HG03520 (cell line): ENCODE data around the gene TEX22.

Source experiments
- ATAC-seq: cut with Tn5 transposase; IDR thresholded peaks from one replicate; pipeline ENCODE4 v1.9.1; 2021; ENCODE audit warnings: mild to moderate bottlenecking, moderate library complexity; ENCODE audit not compliant: unreplicated experiment

Gene TEX22

DNA sequence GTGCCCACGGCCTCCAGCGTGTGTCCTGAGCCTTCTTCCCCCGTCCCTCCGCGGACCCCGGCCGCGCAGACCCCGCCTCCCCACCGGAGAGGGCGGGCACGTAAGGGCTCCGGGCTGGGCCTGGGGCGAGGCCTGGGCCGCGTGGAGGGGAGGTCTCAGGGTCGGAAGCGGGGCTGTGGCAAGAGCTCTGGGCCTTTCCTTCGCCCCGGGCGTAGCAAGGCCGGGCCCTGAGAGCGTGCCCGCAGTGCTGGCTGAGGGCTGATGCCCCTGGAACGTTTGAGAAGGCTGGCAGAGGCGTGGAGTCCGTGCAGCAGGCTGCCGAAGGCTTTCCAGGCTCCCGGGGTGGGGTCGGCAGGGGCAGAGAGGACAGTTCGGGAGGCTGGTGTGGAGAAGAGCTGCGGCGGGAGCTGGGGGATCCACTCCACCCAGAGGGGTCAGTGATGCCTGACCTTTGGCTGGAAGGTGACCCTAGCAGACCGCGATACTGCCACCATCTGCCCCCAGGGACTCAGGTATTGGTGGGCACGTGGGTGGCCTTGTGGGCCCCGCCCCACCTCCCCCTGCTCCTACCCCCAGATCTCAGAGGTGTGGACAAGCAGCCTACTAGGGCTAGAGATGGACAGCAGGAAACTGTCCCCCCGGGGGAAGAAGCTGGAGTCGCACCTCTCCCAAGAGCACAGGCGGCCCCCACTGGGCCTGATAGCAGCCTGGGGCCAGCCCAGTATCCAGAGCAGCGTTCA, 558 bp downstream of the TEX22 start:
- peak; percentile 32 for ATAC-seq

DNA sequence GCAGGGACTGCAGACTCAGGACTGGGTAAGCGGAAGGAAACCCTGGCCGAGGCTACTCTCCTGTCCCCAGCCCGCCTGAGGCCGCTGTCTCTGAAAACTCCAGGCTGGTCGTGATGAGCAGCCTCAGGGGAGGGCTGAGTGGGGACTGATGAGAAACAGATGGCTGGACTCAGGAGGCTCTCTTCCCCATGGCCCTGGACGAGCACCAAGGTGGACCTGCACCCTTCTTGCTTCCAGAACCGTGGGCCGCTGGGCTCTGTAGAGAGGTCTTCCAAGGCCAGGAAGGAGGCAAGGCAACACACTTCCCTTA, 1.1 kb downstream of the TEX22 start:
- no peak for ATAC-seq

DNA sequence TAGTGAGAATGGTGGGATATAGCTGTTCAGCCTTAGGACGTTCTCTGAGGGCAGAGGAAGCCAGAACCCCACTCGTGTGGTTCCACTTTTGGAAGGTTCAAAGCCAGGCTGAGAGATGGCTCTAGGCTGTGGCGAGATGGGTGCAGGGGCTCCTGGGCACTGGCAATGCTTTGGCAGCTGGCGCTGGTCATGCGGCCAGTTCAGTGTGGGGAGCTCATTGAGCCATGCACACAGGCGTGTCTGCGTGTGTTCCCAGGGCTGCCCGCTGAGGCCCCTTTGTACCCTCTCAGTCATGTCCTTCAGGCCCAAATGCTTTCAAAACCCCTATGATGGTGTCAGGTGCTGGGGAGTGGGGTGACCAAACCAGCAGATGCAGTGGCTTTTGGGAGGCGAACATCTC, 1.7 kb downstream of the TEX22 start:
- no peak for ATAC-seq

- ATAC-seq, result no peak
These were observed 3.4 kb downstream of the TEX22 start for GRCh38 chr14:105401699-105402098.

GRCh38 chr14:105408592-105408991, 10.3 kb downstream of the TEX22 start:
- ATAC-seq, result no peak

DNA sequence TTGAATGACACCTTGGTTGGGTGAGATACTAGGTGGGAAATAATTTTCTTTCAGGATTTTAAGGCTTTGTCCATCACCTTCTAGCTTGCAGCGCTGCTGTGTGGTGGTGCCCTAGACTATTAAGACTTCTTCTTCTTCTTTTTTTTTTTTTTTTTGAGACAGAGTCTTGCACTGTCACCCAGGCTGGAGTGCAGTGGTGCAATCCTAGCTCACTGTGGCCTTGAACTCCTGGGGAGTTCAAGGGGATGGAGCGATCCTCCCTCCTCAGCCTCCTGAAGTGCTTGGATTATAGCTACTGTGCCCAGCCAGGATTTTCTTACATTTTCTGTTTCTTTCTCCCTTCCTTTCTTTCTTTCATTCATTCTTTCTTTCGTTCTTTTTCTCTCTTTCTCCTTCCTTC, 11.0 kb downstream of the TEX22 start:
- ATAC-seq, result no peak

GRCh38 chr14:105410642-105411016, 12.3 kb downstream of the TEX22 start:
- no peak for ATAC-seq

- no peak for ATAC-seq
These were observed 12.9 kb downstream of the TEX22 start for GRCh38 chr14:105411017-105411941.

DNA sequence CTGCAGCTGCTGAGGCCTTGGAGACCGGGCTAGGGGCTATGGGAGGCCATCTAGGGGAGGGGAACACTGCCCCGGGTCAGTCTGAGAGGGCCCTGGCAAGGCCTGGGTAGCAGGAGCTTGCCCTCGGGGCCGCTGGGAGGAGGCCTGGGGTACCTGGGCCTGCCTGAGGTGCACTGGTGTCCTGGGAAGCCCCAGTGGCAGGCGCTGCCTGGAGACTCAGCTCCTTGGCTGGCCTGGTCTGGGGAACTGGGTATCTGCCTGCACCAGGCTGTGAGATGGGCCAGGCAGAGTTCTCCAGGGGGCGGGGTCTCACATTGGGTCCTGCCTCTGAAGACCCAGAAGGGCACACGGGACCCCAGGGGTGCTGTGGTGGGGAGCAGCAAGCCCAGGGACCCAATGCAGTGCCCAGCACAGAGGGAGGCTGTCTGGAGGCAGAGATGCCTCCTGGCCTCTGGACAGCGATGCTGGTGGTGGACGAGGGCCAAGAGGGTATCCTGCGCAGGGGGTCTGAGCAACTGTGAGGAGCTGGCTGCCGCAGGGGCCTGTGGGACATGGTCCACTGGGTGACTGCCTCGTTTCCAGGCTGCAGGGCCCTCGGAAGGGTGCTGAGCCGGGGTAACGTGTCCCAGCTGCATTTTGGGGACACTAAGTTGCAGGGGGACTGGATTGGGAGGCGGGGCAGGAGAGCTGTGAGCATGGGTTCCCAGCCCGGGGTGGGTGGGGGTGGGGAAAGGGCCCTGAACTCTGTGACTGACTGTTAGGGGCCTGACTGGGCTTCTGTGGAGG, 13.8 kb downstream of the TEX22 start:
- no peak for ATAC-seq

- ATAC-seq, result no peak
These were observed 14.6 kb downstream of the TEX22 start for GRCh38 chr14:105412771-105413543.

GRCh38 chr14:105413544-105413886, 15.2 kb downstream of the TEX22 start:
- ATAC-seq, result no peak

DNA sequence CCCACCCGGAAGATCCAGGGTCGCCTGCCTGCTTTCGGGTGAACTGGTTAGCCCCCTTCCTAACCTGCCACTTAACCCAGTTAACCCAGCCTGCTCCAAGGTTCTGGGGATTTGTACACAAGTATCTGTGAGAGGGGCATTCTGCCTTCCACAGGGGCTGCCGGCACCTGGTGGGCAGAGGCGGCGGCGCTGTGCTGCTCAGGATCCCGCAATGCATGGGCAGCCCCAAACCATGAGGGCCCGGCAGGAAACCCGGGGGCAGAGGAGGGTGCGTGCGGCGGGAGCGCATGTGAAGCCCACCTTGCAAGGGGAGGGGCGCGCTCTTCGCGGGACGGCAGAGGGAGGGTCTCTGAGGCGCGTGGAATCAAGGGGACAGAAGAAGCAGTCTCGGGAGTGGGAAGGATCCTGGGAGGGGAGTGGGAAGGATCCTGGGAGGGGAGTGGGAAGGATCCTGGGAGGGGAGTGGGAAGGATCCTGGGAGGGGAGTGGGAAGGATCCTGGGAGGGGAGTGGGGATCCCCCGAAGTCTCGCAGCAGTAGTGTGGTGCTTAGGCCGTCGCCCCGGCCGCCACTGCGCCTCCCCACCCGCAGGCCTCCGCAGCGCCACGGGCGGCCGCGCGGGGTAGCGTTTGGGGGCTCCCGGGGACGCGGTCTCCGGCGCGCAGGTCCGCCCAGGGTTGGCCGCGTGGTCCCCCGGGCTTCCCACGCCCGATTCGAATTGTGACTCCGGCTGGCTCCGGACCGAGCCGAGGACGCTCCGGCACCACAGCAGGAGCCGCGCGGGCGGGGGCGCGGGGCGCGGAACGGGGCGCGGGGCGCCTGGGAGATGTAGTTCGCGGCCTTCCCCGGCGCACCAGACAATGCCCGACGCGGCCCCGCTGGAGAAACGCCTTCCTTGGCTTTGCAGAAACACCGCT, 16.4 kb downstream of the TEX22 start:
- peak; percentile 64 for ATAC-seq

- ATAC-seq, result no peak
These were observed 17.4 kb downstream of the TEX22 start for GRCh38 chr14:105415481-105416428.

DNA sequence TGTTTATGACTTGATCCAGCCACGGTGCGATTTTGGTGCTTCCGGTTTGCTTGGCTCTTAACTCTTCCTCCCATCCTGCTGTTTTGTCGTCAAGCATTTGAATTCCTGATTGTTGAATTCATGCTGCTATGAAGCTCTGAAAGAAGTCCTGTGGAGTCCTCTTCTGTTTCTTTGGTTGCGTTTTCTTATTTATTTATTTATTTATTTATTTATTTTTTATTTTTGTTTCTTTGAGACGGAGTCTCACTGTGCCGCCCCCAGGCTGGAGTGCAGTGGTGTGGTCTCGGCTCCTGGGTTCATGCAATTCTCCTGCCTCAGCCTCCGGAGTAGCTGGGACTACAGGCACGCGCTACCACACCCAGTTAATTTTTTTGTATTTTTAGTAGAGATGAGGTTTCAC, 18.3 kb downstream of the TEX22 start:
- no peak for ATAC-seq

GRCh38 chr14:105417690-105418121, 19.4 kb downstream of the TEX22 start:
- no peak for ATAC-seq

DNA sequence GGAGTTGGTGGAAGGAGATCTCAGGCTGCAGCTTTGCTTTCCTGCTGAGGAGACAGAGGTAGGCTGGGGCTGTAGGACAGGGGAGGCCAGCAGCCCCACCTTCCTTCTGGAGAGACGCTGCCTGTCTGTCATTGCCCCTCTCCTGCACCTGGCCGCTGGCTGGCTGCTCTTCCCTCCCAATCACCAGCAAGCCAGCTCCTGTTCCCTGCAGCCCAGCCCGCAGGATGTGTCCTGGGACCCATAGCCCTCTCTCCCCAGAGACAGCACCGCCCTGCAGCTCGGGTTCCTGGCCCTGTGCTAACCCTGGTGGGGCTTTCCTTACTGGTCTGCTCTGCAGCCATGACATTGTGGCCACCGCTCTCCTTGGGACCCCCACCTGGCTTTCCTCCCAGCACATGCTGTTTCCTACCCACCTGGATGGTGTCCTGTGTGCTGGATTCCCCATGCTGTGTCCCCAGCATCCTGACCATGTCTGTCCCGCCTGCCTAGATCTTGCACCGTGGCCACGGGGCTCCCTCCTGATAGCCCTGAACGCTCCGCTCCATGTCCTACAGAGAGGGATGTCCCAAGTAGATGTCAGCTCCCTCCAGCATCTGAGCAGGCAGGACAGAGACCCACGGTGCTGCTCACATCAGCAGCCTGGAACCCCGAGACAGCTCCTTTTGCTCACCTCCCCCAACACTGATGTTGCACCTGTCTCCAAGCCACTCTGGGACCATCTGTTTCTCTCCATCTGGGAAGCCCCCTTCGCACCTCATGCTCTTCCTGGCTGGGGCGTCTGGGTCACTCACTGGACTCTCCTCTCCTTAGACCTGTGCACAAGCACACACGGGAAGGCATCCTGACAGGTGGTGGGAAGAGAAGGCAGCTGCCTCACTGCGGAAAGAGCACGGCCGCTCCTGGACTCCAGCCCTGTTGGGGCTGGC, 20.2 kb downstream of the TEX22 start:
- ATAC-seq, result no peak

GRCh38 chr14:105419195-105420091, 21.1 kb downstream of the TEX22 start, which contains the start of gene MTA1:
MTA1 (plus strand) TSS chr14:105419827; CDS start chr14:105420036, 209 bp downstream.
- ATAC-seq, result no peak
